Measurements from ENCODE around the gene TMEM131L.
"Not testable (repeated sequence)": the region's sequence is repeated elsewhere in the genome, so short reads cannot be mapped to it uniquely, and the experiment has no call there.

TMEM131L gene

DNA sequence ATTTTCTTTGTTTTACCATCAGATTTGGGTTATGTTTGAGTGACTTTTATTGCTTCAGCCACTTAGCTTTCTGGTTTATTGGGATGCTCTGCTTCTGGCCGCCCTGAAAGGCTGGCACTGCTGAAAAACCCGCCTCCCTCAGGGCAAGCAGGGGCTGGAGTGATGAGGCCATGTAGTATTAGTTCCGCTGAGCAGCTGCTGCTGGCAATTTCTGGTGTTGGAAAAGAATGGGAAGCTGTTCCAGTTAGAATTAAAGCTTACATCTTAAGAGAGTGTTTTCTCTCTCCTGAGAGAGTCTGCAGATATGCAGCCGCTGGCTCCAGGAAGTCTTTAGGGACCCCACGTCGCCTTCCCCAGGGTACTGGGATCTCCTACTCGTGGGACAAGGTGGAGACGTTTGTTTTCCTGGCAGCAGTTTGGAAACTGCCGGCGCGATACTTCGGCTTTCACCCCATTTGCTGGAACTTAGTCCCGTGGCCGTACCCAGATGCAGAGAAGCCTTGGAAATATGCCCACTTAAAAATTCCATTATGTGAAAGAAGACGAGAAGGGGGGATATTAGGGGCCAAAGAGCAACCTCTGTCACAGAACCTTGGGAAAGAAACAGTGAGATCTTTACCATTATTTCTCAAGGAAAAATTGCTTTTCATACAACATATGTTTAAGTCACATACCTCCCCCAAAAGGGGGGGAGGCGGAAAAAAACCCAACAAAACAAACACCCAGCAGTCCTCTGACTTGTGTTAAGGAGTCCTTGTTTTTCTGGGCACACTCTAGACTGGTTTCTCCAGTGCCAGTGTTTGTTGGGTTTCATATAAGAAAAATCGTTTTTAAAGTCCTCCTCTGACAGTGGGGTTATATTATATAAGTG, 72.6 kb downstream of the TMEM131L start:
- in situ Hi-C loops (cut with MboI; ENCODE audit: low sequenced_read_pairs), result no loop called here

GRCh38 chr4:153539422-153539821, 73.3 kb downstream of the TMEM131L start:
- in situ Hi-C loops (cut with MboI; ENCODE audit: low sequenced_read_pairs), result no loop called here

DNA sequence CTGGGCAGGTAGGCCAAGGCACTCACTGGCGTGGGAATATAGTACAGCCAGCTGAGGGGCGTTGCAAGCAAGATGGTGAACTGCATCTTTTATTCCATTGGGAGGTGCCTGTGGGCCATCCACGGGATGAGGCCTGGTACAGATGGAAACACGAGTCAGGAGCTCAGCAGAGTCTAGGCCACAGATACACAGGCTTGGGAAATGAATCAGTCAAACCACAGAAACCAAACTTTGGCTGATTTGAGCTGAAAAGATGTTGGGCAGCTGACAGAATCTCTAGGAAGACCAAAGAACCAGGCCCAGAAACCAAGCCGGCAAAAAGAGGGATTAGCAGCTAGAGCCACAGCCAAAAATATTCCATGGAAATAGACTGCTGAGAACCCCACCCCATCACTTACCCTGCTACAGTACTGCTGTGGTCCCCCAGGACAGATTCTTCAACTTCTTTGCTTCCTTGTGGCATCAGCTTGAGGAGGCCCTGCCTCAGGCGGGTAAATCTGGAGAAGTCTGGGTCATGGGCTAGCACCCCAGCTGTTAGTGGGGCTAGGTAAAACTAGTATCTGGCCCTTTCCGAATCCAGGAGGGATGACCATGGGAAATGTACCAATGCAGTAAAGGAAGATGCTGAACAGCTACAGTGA, 75.4 kb downstream of the TMEM131L start:
- in situ Hi-C loops (cut with MboI; ENCODE audit: low sequenced_read_pairs), result no loop called here

- in situ Hi-C loops (cut with MboI; ENCODE audit: low sequenced_read_pairs), result no loop called here
Measured at GRCh38 chr4:153542131-153542530, 76.0 kb downstream of the TMEM131L start.

GRCh38 chr4:153542834-153543233, 76.7 kb downstream of the TMEM131L start:
- in situ Hi-C loops (cut with MboI; ENCODE audit: low sequenced_read_pairs), result no loop called here

GRCh38 chr4:153543351-153543750, 77.2 kb downstream of the TMEM131L start:
- in situ Hi-C loops (cut with MboI; ENCODE audit: low sequenced_read_pairs), result no loop called here

- in situ Hi-C loops (cut with MboI; ENCODE audit: low sequenced_read_pairs), result no loop called here
Measured at GRCh38 chr4:153545822-153546221, 79.7 kb downstream of the TMEM131L start.

GRCh38 chr4:153546280-153546679, 80.1 kb downstream of the TMEM131L start:
- in situ Hi-C loops (cut with MboI; ENCODE audit: low sequenced_read_pairs), result no loop called here

DNA sequence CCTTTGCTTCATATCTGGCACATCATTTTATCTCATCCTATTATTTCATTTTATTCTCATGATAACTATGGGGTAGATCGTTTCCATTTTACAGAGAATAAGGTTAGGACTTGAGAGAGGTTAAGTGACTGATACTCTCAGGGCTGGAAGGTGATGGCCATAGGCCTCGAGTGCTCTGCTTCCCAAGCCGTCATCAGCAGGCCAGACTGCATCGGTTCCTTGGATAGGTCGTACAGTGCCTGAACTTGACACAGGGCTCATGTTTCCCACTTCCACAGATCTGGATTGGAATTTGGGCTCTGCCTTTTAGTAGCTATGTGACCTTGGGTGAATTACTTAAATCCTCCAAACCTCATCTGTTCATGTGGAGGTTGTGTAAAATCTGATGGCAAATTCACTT, 81.4 kb downstream of the TMEM131L start:
- in situ Hi-C loops (cut with MboI; ENCODE audit: low sequenced_read_pairs), result no loop called here

GRCh38 chr4:153548907-153549306, 82.7 kb downstream of the TMEM131L start:
- in situ Hi-C loops (cut with MboI; ENCODE audit: low sequenced_read_pairs), result not testable (repeated sequence)

GRCh38 chr4:153549405-153549804, 83.2 kb downstream of the TMEM131L start:
- in situ Hi-C loops (cut with MboI; ENCODE audit: low sequenced_read_pairs), result no loop called here

DNA sequence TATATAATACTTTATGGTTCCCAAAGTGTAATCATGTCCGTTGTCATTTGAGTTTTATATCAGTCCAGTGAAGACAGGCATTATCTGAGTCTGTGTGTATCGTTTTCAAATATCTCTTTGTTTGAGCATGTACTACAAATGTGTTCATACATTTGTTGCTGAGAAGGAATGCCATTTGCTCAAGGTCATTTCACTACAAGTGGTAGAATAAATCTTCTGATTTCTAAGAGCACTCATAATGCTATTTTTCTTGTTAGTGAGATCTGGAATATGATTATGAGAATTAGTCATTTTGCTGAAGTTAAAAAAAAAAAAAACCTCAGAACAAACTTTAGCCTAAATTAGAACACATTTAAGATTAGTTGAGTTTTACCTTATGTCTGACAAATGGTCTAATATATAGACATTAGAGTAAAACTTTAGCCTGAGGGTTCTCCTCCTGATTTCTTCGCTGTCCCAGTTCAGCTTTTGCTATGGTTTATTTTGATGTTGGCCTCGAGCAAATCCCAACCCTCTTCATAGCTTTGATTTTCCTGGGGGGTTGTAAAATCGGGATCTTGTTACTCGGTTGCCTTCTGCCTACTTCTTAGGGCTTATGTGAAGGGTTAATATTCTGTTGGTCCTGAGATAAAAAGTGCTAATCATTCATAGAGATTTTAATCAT, 87.1 kb downstream of the TMEM131L start:
- in situ Hi-C loops (cut with MboI; ENCODE audit: low sequenced_read_pairs), result no loop called here

DNA sequence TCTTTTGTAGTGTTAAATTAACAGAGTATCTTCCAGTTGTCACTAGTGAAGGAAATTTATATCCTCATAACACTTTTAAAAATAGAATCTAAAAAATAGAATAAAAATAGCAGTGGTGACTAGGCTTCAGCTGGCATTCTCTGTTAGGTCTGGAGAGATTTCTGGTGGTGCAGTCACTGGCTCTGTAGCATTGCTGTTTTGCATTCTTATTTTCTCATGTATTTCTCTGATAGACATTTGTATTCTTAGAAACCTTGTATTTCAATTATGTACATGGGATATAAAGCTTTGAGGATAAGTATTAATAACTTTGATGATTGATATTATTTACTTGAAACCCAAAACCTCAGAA, 87.6 kb downstream of the TMEM131L start:
- in situ Hi-C loops (cut with MboI; ENCODE audit: low sequenced_read_pairs), result no loop called here

DNA sequence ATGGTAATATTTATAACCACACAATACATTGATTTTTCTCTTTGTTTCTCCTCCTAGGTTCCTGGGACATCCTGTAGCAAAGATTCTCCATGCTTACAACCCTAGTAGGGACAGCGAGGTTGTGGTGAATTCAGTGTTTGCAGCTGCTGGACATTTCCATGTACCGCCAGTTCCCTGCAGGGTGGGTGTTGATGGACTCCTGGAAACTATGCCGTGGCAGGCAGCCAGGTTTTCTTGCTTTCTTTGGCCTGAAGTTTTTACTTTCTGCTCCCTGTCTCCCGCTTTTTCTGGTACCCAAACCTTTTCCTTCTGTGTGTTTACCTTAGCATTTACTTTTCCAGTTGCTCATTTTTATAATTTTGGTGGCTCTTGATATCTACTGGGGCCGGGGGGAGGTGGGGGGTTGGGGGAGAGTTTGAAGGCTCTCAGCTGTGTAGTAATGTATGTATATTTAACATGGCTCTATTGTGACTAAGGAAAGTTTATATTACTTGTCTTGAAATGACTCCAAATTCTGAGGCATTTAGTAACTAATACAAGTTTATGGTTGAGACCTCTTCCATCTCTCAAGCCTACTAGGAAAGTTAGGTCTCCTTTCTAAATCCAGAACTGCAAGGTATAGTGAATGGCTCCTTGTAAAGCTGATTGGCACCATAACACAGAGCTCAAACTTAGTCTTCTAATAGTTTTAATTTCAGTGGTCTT, 89.7 kb downstream of the TMEM131L start:
- in situ Hi-C loops (cut with MboI; ENCODE audit: low sequenced_read_pairs), result no loop called here

GRCh38 chr4:153556435-153556815, 90.3 kb downstream of the TMEM131L start:
- in situ Hi-C loops (cut with MboI; ENCODE audit: low sequenced_read_pairs), result no loop called here

DNA sequence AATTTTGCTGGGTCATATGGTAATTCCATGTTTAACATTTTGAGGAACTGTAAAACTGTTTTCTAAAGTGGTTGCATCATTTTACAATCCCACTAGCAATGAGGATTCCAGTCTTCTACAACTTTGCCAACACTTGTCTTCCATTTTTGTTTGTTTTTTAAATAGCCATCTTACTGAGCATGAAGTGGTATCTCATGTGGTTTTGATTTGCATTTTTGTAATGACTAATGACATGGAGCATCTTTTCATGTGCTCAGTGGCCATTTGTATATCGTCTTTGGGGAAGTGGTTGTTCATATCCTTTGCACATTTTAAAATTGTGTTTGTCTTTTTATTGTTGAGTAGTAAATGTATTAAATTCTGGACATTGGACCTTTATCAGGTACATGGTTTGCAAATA, 94.7 kb downstream of the TMEM131L start:
- in situ Hi-C loops (cut with MboI; ENCODE audit: low sequenced_read_pairs), result no loop called here

- in situ Hi-C loops (cut with MboI; ENCODE audit: low sequenced_read_pairs), result no loop called here
Measured at GRCh38 chr4:153564630-153565525, 98.7 kb downstream of the TMEM131L start.

- in situ Hi-C loops (cut with MboI; ENCODE audit: low sequenced_read_pairs), result no loop called here
Measured at GRCh38 chr4:153566631-153567150, 100.5 kb downstream of the TMEM131L start.

- in situ Hi-C loops (cut with MboI; ENCODE audit: low sequenced_read_pairs), result not testable (repeated sequence)
Measured at GRCh38 chr4:153567660-153568059, 101.5 kb downstream of the TMEM131L start.
